ENCODE results near the gene ALDH16A1.

GRCh38 chr19:49498475-49498874, 45.5 kb downstream of the ALDH16A1 start:
- TF ChIP-seq CTCF (IDR thresholded peaks at IDR 0.05; ENCODE audit: poor library complexity): no peak
- no peak for TF ChIP-seq EZH2 (IDR thresholded peaks at IDR 0.05; ENCODE audit: borderline replicate concordance)
